ENCODE results near the gene MTHFSD. TPM values are rescaled to one million over a fixed set of nuclear protein-coding genes. Genes with fewer than 3 reads are reported as not detected.

Gene MTHFSD
- total and polyA plus RNA-seq, 10 donors = 9.1 to 32.1 (median 18.0) TPM

GRCh38 chr16:86536621-86537020 lies 18.4 kb downstream of the MTHFSD start:
- no peaks in the 10 kb centered on the region for H3K27me3 ChIP-seq (replicated peaks in 1 of 7)
- TF ChIP-seq POLR2A (IDR thresholded peaks at IDR 0.05) (no peak), POLR2AphosphoS5 (IDR thresholded peaks at IDR 0.05) (no peak), CTCF (IDR thresholded peaks at IDR 0.05 in 8 of 11, conservative IDR thresholded peaks at IDR 0.05 in 3 of 11) (no peak)
- no peaks in the 10 kb centered on the region for H3K4me1 ChIP-seq
- 95 to 98% (median 96%) methylated on average over 17 of the region's 17 CpGs for WGBS, 5 donors
- H3K36me3 ChIP-seq = peaks cover 0 to 100% (median 69%) of the 10 kb centered on the region in 6 donors
- intact Hi-C loops (cut with DNase I; ENCODE audit: low total_unique reads) = no loop called here
- no peak overlapping the region for H3K27ac ChIP-seq
- no peak for DNase-seq
- no peak overlapping the region for H3K4me3 ChIP-seq
- H3K9me3 ChIP-seq = no peaks in the 10 kb centered on the region

DNA sequence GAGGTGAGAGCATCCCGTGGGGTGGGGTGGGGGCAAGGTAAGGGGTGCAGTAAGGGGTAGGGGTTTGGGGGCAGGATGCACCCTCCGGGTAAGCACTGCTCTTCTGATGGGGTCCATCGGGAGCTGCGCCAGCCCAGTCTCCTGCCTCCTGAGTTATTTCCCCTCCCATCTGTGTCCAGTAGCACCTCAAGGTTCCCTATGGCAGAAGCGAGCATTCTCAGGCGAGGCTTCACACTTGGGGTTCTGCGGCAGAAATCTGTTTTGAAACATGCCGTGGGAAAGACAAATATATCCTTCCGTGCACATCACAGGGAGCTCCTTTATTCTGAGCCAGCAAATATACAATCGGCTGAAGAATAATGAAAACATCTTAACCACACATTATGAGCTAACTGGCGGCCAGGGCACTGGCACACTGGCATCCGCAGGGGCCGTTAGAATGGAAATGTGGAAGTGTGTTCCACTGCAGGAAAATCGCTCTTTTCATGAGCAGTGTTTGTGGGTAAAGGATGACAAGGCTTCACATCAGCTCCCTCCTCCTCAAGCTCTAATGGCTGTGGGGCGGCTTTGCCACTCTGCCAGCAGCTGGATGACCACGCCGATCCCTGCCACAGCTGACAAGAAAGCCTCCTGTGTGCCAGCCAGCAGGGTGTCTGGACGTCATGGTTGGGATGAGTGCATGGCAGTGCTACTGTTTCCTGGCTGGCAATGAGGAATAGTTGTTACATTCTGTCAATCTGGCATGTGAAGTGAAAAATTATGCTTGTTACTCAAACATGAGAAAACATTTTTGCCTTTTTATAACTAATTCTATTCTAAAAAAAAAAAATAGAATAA lies 20.0 kb downstream of the MTHFSD start:
- no peak overlapping the region for H3K27ac ChIP-seq
- 90 to 91% (median 90%) methylated on average over 18 of the region's 18 CpGs for WGBS, 5 donors
- DNase-seq = no peak
- no peak for TF ChIP-seq POLR2AphosphoS5 (IDR thresholded peaks at IDR 0.05)
- no peak for TF ChIP-seq CTCF (IDR thresholded peaks at IDR 0.05 in 8 of 11, conservative IDR thresholded peaks at IDR 0.05 in 3 of 11)
- TF ChIP-seq POLR2A (IDR thresholded peaks at IDR 0.05) = no peak
- H3K36me3 ChIP-seq = peaks cover 0 to 100% (median 59%) of the 10 kb centered on the region in 6 donors
- no peaks in the 10 kb centered on the region for H3K9me3 ChIP-seq
- no peaks in the 10 kb centered on the region for H3K4me1 ChIP-seq
- no peak overlapping the region for H3K4me3 ChIP-seq
- no peaks in the 10 kb centered on the region for H3K27me3 ChIP-seq (replicated peaks in 1 of 7)
- intact Hi-C loops (cut with DNase I; ENCODE audit: low total_unique reads) = no loop called here

GRCh38 chr16:86533767-86534351 lies 21.2 kb downstream of the MTHFSD start:
- 94 to 96% (median 95%) methylated on average over 8 of the region's 8 CpGs for WGBS, 5 donors
- H3K27me3 ChIP-seq (replicated peaks in 1 of 7) = no peaks in the 10 kb centered on the region
- no peak overlapping the region for H3K4me3 ChIP-seq
- DNase-seq = no peak
- H3K36me3 ChIP-seq = peaks cover 0 to 97% (median 48%) of the 10 kb centered on the region in 6 donors
- no peak overlapping the region for H3K27ac ChIP-seq
- intact Hi-C loops (cut with DNase I; ENCODE audit: low total_unique reads) = no loop called here
- no peaks in the 10 kb centered on the region for H3K4me1 ChIP-seq
- no peaks in the 10 kb centered on the region for H3K9me3 ChIP-seq
- TF ChIP-seq POLR2AphosphoS5 (IDR thresholded peaks at IDR 0.05) (no peak), CTCF (IDR thresholded peaks at IDR 0.05 in 8 of 11, conservative IDR thresholded peaks at IDR 0.05 in 3 of 11) (no peak), POLR2A (IDR thresholded peaks at IDR 0.05) (no peak)

DNA sequence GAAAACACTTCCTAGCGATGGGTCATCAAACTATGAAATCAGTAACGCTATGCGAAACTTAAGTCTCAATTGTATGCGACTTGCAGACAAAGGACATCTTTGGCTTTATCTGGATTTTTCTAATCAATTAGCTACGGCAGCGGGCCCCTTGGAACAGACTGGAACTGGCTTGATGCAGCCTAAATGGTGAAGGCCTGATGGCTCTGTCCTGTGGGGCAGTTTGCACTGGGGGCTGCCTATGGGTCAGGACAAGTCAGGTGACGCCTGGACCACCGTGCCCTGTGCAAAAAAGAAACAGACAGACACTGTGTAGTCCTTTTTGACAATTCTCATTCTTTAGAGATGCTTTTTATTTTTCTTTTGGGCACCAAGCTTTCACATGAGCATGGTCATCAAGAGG lies 22.0 kb downstream of the MTHFSD start:
- Histone ChIP-seq H3K9me3 (no peaks in the 10 kb centered on the region), H3K4me1 (no peaks in the 10 kb centered on the region), H3K36me3 (peaks cover 0 to 96% (median 40%) of the 10 kb centered on the region in 6 donors), H3K4me3 (no peak overlapping the region), H3K27me3 (replicated peaks in 1 of 7) (no peaks in the 10 kb centered on the region), H3K27ac (no peak overlapping the region)
- no peak for DNase-seq
- no peak for TF ChIP-seq POLR2A (IDR thresholded peaks at IDR 0.05)
- no peak for TF ChIP-seq POLR2AphosphoS5 (IDR thresholded peaks at IDR 0.05)
- no peak for TF ChIP-seq CTCF (IDR thresholded peaks at IDR 0.05 in 8 of 11, conservative IDR thresholded peaks at IDR 0.05 in 3 of 11)
- WGBS, 5 donors = 93 to 99% (median 94%) methylated on average over 8 of the region's 8 CpGs
- intact Hi-C loops (cut with DNase I; ENCODE audit: low total_unique reads) = no loop called here

All from spleen (tissue), 11 donors.